Measurements from ENCODE around the gene DEFB115.

The DEFB115 gene
- long read RNA-seq, result 0 reads

DNA sequence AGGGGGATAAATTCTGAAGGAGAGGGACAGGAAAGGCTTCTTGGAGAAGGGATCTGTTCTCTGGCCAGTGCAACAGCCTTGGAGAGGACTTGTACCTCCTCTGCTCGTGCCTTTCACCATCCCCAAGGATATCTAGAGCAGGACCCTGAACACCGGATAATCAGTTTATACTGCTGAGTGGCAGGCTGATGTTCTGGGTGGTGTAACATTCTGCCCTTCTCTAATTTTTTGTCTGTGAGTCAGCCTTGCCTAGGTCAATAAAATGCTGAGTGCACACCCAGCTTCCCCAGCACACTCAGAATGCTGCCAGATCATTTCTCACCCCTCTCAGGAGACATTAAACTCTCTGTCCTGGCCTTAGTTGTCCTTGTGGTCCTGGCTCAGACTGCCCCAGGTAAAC is at the start of gene DEFB115:
TSS of gene DEFB115 (plus strand) at position 301 of the 400 bp plus-strand sequence. CDS start at position 301, 0 bp downstream.
- Histone ChIP-seq H3K27ac (replicated peaks) (no peak within 1 kb of the TSS), H3K27me3 (ENCODE audit: insufficient read depth, poor library complexity, severe bottlenecking) (no peaks in the 10 kb centered on the region), H3K4me3 (replicated peaks; ENCODE audit: insufficient read depth, low read length) (no peak within 1 kb of the TSS)
- TF ChIP-seq SPI1 (IDR thresholded peaks at IDR 0.05; ENCODE audit: borderline replicate concordance, low read depth), result no peak
- no peak for TF ChIP-seq GABPA (IDR thresholded peaks at IDR 0.05; ENCODE audit: low read depth)
- TF ChIP-seq, protein P1, sequence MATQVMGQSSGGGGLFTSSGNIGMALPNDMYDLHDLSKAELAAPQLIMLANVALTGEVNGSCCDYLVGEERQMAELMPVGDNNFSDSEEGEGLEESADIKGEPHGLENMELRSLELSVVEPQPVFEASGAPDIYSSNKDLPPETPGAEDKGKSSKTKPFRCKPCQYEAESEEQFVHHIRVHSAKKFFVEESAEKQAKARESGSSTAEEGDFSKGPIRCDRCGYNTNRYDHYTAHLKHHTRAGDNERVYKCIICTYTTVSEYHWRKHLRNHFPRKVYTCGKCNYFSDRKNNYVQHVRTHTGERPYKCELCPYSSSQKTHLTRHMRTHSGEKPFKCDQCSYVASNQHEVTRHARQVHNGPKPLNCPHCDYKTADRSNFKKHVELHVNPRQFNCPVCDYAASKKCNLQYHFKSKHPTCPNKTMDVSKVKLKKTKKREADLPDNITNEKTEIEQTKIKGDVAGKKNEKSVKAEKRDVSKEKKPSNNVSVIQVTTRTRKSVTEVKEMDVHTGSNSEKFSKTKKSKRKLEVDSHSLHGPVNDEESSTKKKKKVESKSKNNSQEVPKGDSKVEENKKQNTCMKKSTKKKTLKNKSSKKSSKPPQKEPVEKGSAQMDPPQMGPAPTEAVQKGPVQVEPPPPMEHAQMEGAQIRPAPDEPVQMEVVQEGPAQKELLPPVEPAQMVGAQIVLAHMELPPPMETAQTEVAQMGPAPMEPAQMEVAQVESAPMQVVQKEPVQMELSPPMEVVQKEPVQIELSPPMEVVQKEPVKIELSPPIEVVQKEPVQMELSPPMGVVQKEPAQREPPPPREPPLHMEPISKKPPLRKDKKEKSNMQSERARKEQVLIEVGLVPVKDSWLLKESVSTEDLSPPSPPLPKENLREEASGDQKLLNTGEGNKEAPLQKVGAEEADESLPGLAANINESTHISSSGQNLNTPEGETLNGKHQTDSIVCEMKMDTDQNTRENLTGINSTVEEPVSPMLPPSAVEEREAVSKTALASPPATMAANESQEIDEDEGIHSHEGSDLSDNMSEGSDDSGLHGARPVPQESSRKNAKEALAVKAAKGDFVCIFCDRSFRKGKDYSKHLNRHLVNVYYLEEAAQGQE (IDR thresholded peaks at IDR 0.05; ENCODE audit: insufficient replicate concordance, low read depth), result no peak
- TF ChIP-seq CTCF (IDR thresholded peaks at IDR 0.05; ENCODE audit: insufficient read depth, low read length), result no peak
- TF ChIP-seq POLR2AphosphoS5 (IDR thresholded peaks at IDR 0.05; ENCODE audit: low read depth), result no peak
- no peak for DNase-seq (ENCODE audit: low read depth in 1 of 2, low spot score in 1 of 2)

- no peak for DNase-seq (ENCODE audit: low read depth in 1 of 2, low spot score in 1 of 2)
- TF ChIP-seq GABPA (IDR thresholded peaks at IDR 0.05; ENCODE audit: low read depth) (no peak), CTCF (IDR thresholded peaks at IDR 0.05; ENCODE audit: insufficient read depth, low read length) (no peak), POLR2AphosphoS5 (IDR thresholded peaks at IDR 0.05; ENCODE audit: low read depth) (no peak), SPI1 (IDR thresholded peaks at IDR 0.05; ENCODE audit: borderline replicate concordance, low read depth) (no peak)
- TF ChIP-seq, protein P1 (IDR thresholded peaks at IDR 0.05; ENCODE audit: insufficient replicate concordance, low read depth), result no peak
- Histone ChIP-seq H3K4me3 (replicated peaks; ENCODE audit: insufficient read depth, low read length) (no peak overlapping the region), H3K27me3 (ENCODE audit: insufficient read depth, poor library complexity, severe bottlenecking) (no peaks in the 10 kb centered on the region), H3K27ac (replicated peaks) (no peak overlapping the region)
Measured at GRCh38 chr20:31236953-31237352, 20.5 kb upstream of the DEFB115 start.

DNA sequence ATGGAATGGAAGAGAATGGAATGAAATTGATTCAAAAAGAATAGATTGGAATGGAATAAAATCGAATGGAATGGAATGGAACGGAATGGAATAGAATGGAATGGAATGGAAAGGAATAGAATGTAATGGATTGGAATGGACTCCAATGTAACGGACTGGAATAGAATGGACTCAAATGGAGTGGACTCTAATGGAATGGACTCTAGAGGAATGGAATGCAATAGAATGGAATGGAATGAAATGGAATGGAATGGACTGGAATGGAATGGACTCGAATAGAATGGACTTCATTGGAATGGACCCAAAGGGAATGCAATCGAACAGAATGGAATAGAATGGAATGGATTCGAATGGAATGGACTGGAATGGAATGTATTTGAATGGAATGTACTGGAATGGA is 19.7 kb upstream of the DEFB115 start:
- Histone ChIP-seq H3K4me3 (replicated peaks; ENCODE audit: insufficient read depth, low read length) (no peak overlapping the region), H3K27me3 (ENCODE audit: insufficient read depth, poor library complexity, severe bottlenecking) (no peaks in the 10 kb centered on the region), H3K27ac (replicated peaks) (no peak overlapping the region)
- DNase-seq (ENCODE audit: low read depth in 1 of 2, low spot score in 1 of 2), result no peak
- TF ChIP-seq POLR2AphosphoS5 (IDR thresholded peaks at IDR 0.05; ENCODE audit: low read depth), result no peak
- TF ChIP-seq CTCF (IDR thresholded peaks at IDR 0.05; ENCODE audit: insufficient read depth, low read length), result no peak
- TF ChIP-seq SPI1 (IDR thresholded peaks at IDR 0.05; ENCODE audit: borderline replicate concordance, low read depth), result no peak
- TF ChIP-seq GABPA (IDR thresholded peaks at IDR 0.05; ENCODE audit: low read depth), result no peak
- TF ChIP-seq, protein P1 (IDR thresholded peaks at IDR 0.05; ENCODE audit: insufficient replicate concordance, low read depth), result no peak
